HepG2 (cell line): Measurements from ENCODE around the gene TNKS1BP1. TPM values are rescaled to one million over a fixed set of nuclear protein-coding genes. Genes with fewer than 3 reads are reported as not detected.
A peak's percentile ranks its signal among the peaks of the same experiment; 100 is the strongest.

ENCODE experiments used
- ATAC-seq: fragments of 200-7000 bp; cut with Tn5 transposase; 3 replicates; pipeline ENCODE4 v1.9.1; 2020; ENCODE audit warnings: mild to moderate bottlenecking, moderate library complexity
- BruUV-seq: library from RNA; stranded (reverse); fragments of 400-500 nt; replicated peaks from 2 replicates; lab custom pipeline; 2021; lab: Mats Ljungman, UMichigan
- CTCF ChIA-PET: fragments of 300-600 bp; formaldehyde crosslinking; extraction: SDS; loops from one replicate; lab custom pipeline; 2021; ENCODE audit warnings: low total read pairs, inconsistent platforms, low intra/inter-chr PET ratio; lab: Yijun Ruan, JAX
- POLR2A ChIA-PET: fragments of 350-600 bp; sonication (Branson Sonifier 250); formaldehyde crosslinking; loops from one replicate; lab custom pipeline; 2020; ENCODE audit warnings: antibody characterized with exemption, inconsistent platforms; lab: Yijun Ruan, JAX
- DNase-seq: peaks from one replicate; pipeline ENCODE4 v3.0.0-alpha.2; 2015; ENCODE audit warnings: low spot score
- FAIRE-seq: peaks from 3 replicates; lab custom pipeline; 2011; peaks lifted over from hg19 to GRCh38; lab: Jason Lieb, UNC
- H2AFZ ChIP-seq: one replicate; pipeline ENCODE4 v1.6.1; 2011; ENCODE audit warnings: low read length, inconsistent platforms
- H3K27ac ChIP-seq: fragments of 300-600 bp; 3 replicates; pipeline ENCODE4 v1.8.0; 2011; ENCODE audit warnings: mixed run types, mild to moderate bottlenecking, mixed read lengths, low read length, inconsistent platforms; ENCODE audit not compliant: insufficient read depth; ENCODE audit errors: extremely low read length
- H3K27me3 ChIP-seq, 2 experiments: fragments of 200-600 bp in 1 of 2; 2 replicates in 1 of 2; 3 replicates in 1 of 2; pipeline versions ENCODE4 v1.6.0 to v1.8.0; 2011; ENCODE audit warnings: low read length in 2 of 2, mild to moderate bottlenecking in 2 of 2, moderate library complexity in 2 of 2, inconsistent platforms in 1 of 2; ENCODE audit not compliant: insufficient read depth in 2 of 2, control insufficient read depth in 1 of 2
- H3K36me3 ChIP-seq, 2 experiments: fragments of 200-600 bp in 1 of 2; replicated peaks in 1 of 2; 2 replicates in 1 of 2; 3 replicates in 1 of 2; pipeline versions ENCODE4 v1.5.1 to v1.8.0; 2011; ENCODE audit warnings: low read length in 2 of 2, inconsistent platforms in 1 of 2; ENCODE audit not compliant: insufficient read depth in 2 of 2, control insufficient read depth in 1 of 2
- H3K4me1 ChIP-seq: 2 replicates; pipeline ENCODE4 v1.5.1; 2012; ENCODE audit warnings: low read length, inconsistent platforms; ENCODE audit not compliant: insufficient read depth
- H3K4me2 ChIP-seq: 2 replicates; pipeline ENCODE4 v1.6.0; 2011; ENCODE audit warnings: low read depth, low read length, inconsistent platforms
- H3K4me3 ChIP-seq, 3 experiments: fragments of 200-600 bp in 1 of 3; sonication (generic), shearing (Covaris generic) in 1 of 3; replicated peaks in 1 of 3; 2 replicates each; pipeline ENCODE4 v1.5.1; 2011 to 2016; ENCODE audit warnings: low read length in 3 of 3, inconsistent platforms in 2 of 3, low read depth in 2 of 3, mild to moderate bottlenecking in 2 of 3, control low read depth in 1 of 3, mixed read lengths in 1 of 3; ENCODE audit not compliant: insufficient read depth in 1 of 3
- H3K79me2 ChIP-seq: one replicate; pipeline ENCODE4 v1.6.1; 2011; ENCODE audit warnings: low read length, inconsistent platforms; ENCODE audit not compliant: insufficient read depth
- H3K9ac ChIP-seq: 2 replicates; pipeline ENCODE4 v1.6.0; 2011; ENCODE audit warnings: mild to moderate bottlenecking, low read depth, low read length, inconsistent platforms; ENCODE audit not compliant: insufficient read depth
- H3K9me3 ChIP-seq: 2 replicates; pipeline ENCODE4 v1.5.1; 2012; ENCODE audit warnings: mild to moderate bottlenecking, low read length
- H4K20me1 ChIP-seq: 2 replicates; pipeline ENCODE4 v1.6.0; 2011; ENCODE audit warnings: inconsistent platforms, mild to moderate bottlenecking, low read length, moderate library complexity; ENCODE audit not compliant: insufficient read depth
- GATAD2A ChIP-seq: IDR thresholded peaks from 2 replicates; pipeline ENCODE4 v1.6.1; 2016
- NPAS2 ChIP-seq: sonication (generic); formaldehyde crosslinking; IDR thresholded peaks from 2 replicates; pipeline ENCODE4 v1.8.0; 2022; ENCODE audit warnings: mild to moderate bottlenecking, missing genetic modification reagents, borderline replicate concordance
- TCF7L2 ChIP-seq: IDR thresholded peaks from 2 replicates; pipeline ENCODE4 v1.6.1; 2011; ENCODE audit warnings: mild to moderate bottlenecking, low read depth, low read length, moderate library complexity
- ZNF629 ChIP-seq: sonication (generic); formaldehyde crosslinking; conservative IDR thresholded peaks from 2 replicates; pipeline ENCODE4 v1.5.0; 2020; ENCODE audit warnings: missing genetic modification reagents
- ZNF7 ChIP-seq: IDR thresholded peaks from 2 replicates; pipeline ENCODE4 v1.6.1; 2016; ENCODE audit warnings: missing biosample characterization, missing genetic modification reagents
- WGBS: methylation state at CpG from one replicate; pipeline ENCODE4 v1.1.6; 2017; ENCODE audit warnings: low lambda C conversion rate; 5-methylcytosine and 5-hydroxymethylcytosine counted together
- in situ Hi-C: cut with HindIII; loops from 2 replicates; pipeline ENCODE4 v1.10.0; 2017; ENCODE audit warnings: low pct_unique_long_range_greater_than_20kb; ENCODE audit not compliant: extremely low pct_ligation_motif_present
- intact Hi-C: fragments of 100-400 bp; cut with micrococcal nuclease; formaldehyde crosslinking; loops from one replicate; pipeline ENCODE4 v1.10.0; 2022; ENCODE audit not compliant: unreplicated experiment
- polyA plus RNA-seq, 8 experiments: library from polyadenylated mRNA; depleted of rRNA in 3 of 8; stranded (reverse) in 7 of 8; unstranded in 1 of 8; fragments of >200 nt; fragmentation: Illumina TruSeq in 4 of 8; extraction: Trizol in 4 of 8; gene quantifications; 2 replicates each; pipeline versions ENCODE4 v1.2.1 to v1.2.3, GENCODE V29; 2011 to 2016; ENCODE audit warnings: low read depth in 4 of 8, missing spikeins in 1 of 8, mixed read lengths in 1 of 8; ENCODE audit not compliant: insufficient read depth in 1 of 8
- total RNA-seq, 5 experiments: library from RNA; depleted of rRNA; stranded (reverse); fragments of >200 nt; fragmentation: Illumina TruSeq; extraction: Trizol; gene quantifications; 2 replicates each; pipeline ENCODE4 v1.2.3, GENCODE V29; 2016; ENCODE audit warnings: low read depth in 1 of 5
- TF ChIP-seq, protein P1 (sequence below): sonication (generic); formaldehyde crosslinking; IDR thresholded peaks from 2 replicates; pipeline ENCODE4 v1.4.0; 2020; ENCODE audit warnings: missing genetic modification reagents
- TF ChIP-seq, protein P2 (sequence below): sonication (generic); formaldehyde crosslinking; IDR thresholded peaks from 2 replicates; pipeline ENCODE4 v1.4.0; 2020; ENCODE audit warnings: missing genetic modification reagents, mild to moderate bottlenecking, borderline replicate concordance
- TF ChIP-seq, protein P3 (sequence below): sonication (generic); formaldehyde crosslinking; IDR thresholded peaks from 2 replicates; pipeline ENCODE4 v1.4.0; 2020; ENCODE audit warnings: missing genetic modification reagents, borderline replicate concordance

Gene TNKS1BP1
- total and polyA plus RNA-seq, 2 of the 13 experiments (the other 11 are each of a cell fraction or from before 2014, with no cell fraction given), result 13.7 to 15.0 TPM

DNA sequence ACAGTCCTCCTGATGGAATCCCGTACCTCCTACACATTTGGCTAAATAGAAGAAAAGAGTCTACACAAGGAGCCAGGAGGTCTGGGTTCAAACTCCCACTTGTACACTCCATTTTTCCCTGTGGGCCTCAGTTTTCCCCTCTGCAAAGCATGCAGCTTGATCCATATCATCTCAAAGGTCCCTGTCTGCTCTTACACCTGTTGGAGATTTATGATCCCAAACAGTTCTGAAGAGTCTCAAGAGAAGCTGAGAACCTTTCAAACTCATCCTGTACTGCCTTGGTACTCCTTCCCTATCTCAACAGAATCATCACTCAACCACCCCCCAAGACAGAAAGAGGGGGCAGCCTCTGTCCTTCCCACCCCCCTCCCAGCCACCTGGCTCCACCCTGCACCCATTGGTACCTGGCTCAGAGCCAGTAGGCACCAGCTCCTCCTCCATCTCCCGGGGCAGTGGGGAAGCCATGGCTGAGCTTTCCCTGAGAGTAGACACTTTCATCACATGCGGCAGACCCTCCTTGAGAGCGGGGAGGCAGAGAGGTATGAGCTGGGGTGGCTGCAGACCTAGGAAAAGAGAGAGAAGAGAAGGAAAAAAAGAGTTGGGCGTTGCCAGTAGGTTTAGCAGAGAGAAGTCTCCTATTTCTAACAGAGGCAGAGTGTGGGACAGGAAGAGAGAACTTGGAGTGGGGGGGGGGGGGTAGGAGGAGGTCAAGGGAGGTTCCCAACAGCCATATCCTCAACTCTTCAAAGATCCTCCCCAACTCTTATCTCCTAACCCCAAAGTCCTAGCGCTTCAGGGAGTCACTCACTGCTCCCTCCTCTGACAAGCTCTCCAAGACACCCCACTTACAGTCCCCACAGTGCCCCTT lies 3.1 kb downstream of the TNKS1BP1 start:
- FAIRE-seq (no peak), DNase-seq (no peak)
- POLR2A ChIA-PET, result interaction anchor here (1.7 to 2.8 kb wide), 4 partner anchors 8 to 14 kb away, joined by 4 to 38 read pairs (median 8); partner anchors contain the start of gene SSRP1

More for the DNA sequence above, 3.1 kb downstream of the TNKS1BP1 start:
- Histone ChIP-seq H3K27ac (peak overlapping the region; percentile 22), H3K4me1 (peaks cover 49% of the 10 kb centered on the region), H3K27me3 (no peaks in the 10 kb centered on the region; a peak in 1 of 5 replicates), H2AFZ (no peak overlapping the region), H3K4me2 (peak overlapping the region; percentile 86), H3K4me3 (no peak overlapping the region; a peak in 1 of 6 replicates), H3K79me2 (peaks cover 12% of the 10 kb centered on the region), H3K36me3 (peaks cover 20 to 35% of the 10 kb centered on the region in 2 experiments; a peak in 4 of 5 replicates), H4K20me1 (peaks cover 17% of the 10 kb centered on the region; the same call in 1 of the 2 replicates), H3K9ac (no peak overlapping the region), H3K9me3 (no peaks in the 10 kb centered on the region)
- CTCF ChIA-PET, result no interaction called here
- no TSS peak for BruUV-seq
- in situ Hi-C loops, result no loop called here
- ATAC-seq, result no peak
- TF ChIP-seq, protein P1, sequence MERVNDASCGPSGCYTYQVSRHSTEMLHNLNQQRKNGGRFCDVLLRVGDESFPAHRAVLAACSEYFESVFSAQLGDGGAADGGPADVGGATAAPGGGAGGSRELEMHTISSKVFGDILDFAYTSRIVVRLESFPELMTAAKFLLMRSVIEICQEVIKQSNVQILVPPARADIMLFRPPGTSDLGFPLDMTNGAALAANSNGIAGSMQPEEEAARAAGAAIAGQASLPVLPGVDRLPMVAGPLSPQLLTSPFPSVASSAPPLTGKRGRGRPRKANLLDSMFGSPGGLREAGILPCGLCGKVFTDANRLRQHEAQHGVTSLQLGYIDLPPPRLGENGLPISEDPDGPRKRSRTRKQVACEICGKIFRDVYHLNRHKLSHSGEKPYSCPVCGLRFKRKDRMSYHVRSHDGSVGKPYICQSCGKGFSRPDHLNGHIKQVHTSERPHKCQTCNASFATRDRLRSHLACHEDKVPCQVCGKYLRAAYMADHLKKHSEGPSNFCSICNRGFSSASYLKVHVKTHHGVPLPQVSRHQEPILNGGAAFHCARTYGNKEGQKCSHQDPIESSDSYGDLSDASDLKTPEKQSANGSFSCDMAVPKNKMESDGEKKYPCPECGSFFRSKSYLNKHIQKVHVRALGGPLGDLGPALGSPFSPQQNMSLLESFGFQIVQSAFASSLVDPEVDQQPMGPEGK, result peak; percentile 2; the same call in 1 of the 2 replicates
- 0 out of 2 replicates have a peak, but pooled peaks have one; percentile 6 for TF ChIP-seq GATAD2A (CRISPR knock-in tag)
- TF ChIP-seq, protein P2, sequence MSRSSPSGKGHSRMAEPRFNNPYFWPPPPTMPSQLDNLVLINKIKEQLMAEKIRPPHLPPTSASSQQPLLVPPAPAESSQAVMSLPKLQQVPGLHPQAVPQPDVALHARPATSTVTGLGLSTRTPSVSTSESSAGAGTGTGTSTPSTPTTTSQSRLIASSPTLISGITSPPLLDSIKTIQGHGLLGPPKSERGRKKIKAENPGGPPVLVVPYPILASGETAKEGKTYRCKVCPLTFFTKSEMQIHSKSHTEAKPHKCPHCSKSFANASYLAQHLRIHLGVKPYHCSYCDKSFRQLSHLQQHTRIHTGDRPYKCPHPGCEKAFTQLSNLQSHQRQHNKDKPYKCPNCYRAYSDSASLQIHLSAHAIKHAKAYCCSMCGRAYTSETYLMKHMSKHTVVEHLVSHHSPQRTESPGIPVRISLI (CRISPR knock-in tag), result peak; percentile 54; the same call in 1 of the 2 replicates
- TF ChIP-seq, protein P3, sequence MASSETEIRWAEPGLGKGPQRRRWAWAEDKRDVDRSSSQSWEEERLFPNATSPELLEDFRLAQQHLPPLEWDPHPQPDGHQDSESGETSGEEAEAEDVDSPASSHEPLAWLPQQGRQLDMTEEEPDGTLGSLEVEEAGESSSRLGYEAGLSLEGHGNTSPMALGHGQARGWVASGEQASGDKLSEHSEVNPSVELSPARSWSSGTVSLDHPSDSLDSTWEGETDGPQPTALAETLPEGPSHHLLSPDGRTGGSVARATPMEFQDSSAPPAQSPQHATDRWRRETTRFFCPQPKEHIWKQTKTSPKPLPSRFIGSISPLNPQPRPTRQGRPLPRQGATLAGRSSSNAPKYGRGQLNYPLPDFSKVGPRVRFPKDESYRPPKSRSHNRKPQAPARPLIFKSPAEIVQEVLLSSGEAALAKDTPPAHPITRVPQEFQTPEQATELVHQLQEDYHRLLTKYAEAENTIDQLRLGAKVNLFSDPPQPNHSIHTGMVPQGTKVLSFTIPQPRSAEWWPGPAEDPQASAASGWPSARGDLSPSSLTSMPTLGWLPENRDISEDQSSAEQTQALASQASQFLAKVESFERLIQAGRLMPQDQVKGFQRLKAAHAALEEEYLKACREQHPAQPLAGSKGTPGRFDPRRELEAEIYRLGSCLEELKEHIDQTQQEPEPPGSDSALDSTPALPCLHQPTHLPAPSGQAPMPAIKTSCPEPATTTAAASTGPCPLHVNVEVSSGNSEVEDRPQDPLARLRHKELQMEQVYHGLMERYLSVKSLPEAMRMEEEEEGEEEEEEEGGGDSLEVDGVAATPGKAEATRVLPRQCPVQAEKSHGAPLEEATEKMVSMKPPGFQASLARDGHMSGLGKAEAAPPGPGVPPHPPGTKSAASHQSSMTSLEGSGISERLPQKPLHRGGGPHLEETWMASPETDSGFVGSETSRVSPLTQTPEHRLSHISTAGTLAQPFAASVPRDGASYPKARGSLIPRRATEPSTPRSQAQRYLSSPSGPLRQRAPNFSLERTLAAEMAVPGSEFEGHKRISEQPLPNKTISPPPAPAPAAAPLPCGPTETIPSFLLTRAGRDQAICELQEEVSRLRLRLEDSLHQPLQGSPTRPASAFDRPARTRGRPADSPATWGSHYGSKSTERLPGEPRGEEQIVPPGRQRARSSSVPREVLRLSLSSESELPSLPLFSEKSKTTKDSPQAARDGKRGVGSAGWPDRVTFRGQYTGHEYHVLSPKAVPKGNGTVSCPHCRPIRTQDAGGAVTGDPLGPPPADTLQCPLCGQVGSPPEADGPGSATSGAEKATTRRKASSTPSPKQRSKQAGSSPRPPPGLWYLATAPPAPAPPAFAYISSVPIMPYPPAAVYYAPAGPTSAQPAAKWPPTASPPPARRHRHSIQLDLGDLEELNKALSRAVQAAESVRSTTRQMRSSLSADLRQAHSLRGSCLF (CRISPR knock-in tag), result no peak
- TF ChIP-seq ZNF7 (CRISPR knock-in tag), result peak; percentile 67
- TF ChIP-seq TCF7L2, result no peak
- no peak for TF ChIP-seq NPAS2
- TF ChIP-seq ZNF629 (CRISPR knock-in tag), result peak; percentile 76
- intact Hi-C loops, result no loop called here
- WGBS, result 49% methylated on average over 6 of the region's 6 CpGs
